ENCODE data around the gene CDKL1. TPM values are rescaled to one million over a fixed set of nuclear protein-coding genes. Genes with fewer than 3 reads are reported as not detected.

The CDKL1 gene
- total RNA-seq, 2 donors from 2014 or later = 16.2 to 36.2 TPM

DNA sequence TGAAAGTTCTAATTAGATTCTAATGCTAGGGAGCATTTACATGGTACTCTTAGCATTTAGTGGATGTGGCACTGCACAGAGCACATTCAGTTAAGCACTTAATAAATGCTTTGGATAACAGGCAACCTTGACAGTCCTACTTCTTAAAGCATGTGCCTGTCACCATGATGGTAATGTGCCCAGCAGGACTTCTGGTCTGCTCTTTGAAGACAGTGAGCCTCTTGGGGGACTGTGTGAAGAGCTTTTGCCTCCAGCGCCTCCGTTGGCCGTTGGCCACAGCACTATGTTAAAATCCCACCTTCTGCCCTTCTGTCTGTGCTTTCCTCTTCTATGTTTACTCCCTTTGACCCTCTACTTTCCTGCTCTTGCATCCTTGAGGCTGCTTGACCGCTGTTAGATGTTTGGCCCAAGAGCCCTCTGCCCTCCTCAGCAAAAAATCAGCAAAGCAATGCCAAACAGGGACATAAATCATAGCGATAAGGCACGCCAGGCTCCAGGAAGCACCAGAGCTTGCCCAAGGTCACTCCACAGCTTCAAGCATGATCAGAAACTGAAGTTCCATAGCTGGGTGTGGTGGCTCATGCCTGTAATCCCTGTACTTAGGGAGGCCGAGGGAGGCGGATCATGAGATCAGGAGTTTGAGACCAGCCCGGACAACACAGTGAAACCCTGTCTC is 8.3 kb downstream of the CDKL1 start:
- intact Hi-C loops (cut with DNase I) = no loop called here
- no peak for TF ChIP-seq CTCF (IDR thresholded peaks at IDR 0.05)
- Histone ChIP-seq H3K9ac (ENCODE audit: low read depth in 2 of 2, low read length in 2 of 2) (peak overlapping the region in 1 of 2 donors; percentile 32), H3K4me1 (no peaks in the 10 kb centered on the region), H3K27ac (peak overlapping the region; percentile 41), H3K36me3 (no peaks in the 10 kb centered on the region), H3K27me3 (no peaks in the 10 kb centered on the region), H3K9me3 (no peaks in the 10 kb centered on the region), H3K4me3 (no peak overlapping the region)
- peak; percentile 83 for DNase-seq

DNA sequence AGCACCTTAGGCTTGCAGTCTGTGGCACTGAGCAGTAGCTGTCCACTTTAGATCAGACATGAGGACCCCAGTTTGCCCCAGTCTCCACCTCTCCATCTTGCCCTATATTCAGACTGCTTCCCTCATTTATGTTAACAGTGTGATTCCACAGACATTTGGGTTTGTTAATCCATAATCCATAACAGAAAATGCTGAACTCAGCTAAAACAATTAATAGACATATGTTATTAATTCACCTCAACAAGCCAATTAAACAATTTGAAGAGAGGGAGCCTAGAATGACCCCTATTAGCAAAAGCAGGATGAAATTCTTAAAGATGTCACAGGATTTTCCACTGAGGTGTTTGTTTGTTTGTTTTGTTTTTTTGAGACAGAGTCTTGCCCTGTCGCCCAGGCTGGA is 9.1 kb downstream of the CDKL1 start:
- DNase-seq = no peak
- Histone ChIP-seq H3K9me3 (no peaks in the 10 kb centered on the region), H3K27ac (no peak overlapping the region), H3K9ac (ENCODE audit: low read depth in 2 of 2, low read length in 2 of 2) (no peak overlapping the region), H3K36me3 (no peaks in the 10 kb centered on the region), H3K27me3 (no peaks in the 10 kb centered on the region), H3K4me1 (no peaks in the 10 kb centered on the region), H3K4me3 (no peak overlapping the region)
- intact Hi-C loops (cut with DNase I) = no loop called here
- TF ChIP-seq CTCF (IDR thresholded peaks at IDR 0.05) = no peak

DNA sequence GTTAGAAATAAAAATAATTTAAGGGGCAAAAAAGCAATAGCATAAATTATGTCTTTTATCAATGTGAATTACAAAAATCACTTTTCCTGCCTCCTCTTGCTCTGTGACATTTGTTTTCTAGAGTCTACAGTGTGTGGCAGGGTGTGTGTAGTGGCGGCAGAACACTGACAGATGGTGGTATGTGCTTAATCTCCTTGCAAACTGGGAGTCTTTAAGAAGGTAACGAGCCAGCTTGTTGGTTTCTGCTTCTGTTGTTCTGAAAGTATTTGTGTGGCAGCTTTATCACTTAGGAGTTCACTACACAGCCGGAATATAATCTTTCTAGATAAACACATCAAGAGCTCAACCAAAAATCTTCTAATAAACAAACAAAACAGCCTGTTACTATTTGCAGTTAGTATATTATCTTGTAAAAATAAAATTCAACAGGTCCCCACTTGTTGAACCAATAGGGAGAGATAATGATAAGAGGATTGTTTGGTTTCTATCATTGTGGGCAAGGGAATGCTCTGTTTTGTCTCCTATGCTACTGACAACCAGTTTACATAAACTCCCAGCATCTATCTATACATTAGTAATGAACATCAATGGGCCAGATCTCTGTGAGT is 13.0 kb downstream of the CDKL1 start:
- no peak for DNase-seq
- no peak overlapping the region for H3K27ac ChIP-seq
- intact Hi-C loops (cut with DNase I) = no loop called here
- no peak overlapping the region for H3K9ac ChIP-seq (ENCODE audit: low read depth in 2 of 2, low read length in 2 of 2)
- no peak overlapping the region for H3K4me3 ChIP-seq
- H3K4me1 ChIP-seq = no peaks in the 10 kb centered on the region
- H3K36me3 ChIP-seq = no peaks in the 10 kb centered on the region
- no peak for TF ChIP-seq CTCF (IDR thresholded peaks at IDR 0.05)
- no peaks in the 10 kb centered on the region for H3K27me3 ChIP-seq
- no peaks in the 10 kb centered on the region for H3K9me3 ChIP-seq

- no peaks in the 10 kb centered on the region for H3K36me3 ChIP-seq
- TF ChIP-seq CTCF (IDR thresholded peaks at IDR 0.05) = no peak
- H3K4me1 ChIP-seq = no peaks in the 10 kb centered on the region
- H3K9ac ChIP-seq (ENCODE audit: low read depth in 2 of 2, low read length in 2 of 2) = no peak overlapping the region
- H3K9me3 ChIP-seq = no peaks in the 10 kb centered on the region
- H3K27me3 ChIP-seq = no peaks in the 10 kb centered on the region
- no peak overlapping the region for H3K27ac ChIP-seq
- no peak overlapping the region for H3K4me3 ChIP-seq
- no peak for DNase-seq
- intact Hi-C loops (cut with DNase I) = no loop called here
These were observed 14.8 kb downstream of the CDKL1 start for GRCh38 chr14:50381823-50382287.

DNA sequence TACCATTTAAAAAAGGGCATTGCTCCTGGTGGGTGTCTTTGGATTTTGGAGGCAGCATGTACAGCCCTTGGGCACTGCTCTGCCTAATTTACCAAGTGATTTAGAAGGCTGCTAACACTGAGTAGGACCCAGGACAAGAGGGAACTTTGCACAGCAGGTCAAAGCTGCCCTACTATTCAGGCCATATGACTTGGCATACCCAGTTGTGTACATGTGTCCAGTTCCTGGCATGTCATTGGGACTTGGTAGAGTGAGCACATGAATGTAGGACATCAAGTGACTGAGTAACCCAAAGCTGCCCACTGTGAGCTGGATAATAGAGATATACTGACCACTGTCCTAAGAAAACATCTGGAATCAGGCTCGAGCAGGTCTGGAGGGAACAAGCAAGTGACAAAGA is 15.7 kb downstream of the CDKL1 start:
- H3K4me3 ChIP-seq = no peak overlapping the region
- DNase-seq = no peak
- H3K9ac ChIP-seq (ENCODE audit: low read depth in 2 of 2, low read length in 2 of 2) = no peak overlapping the region
- H3K4me1 ChIP-seq = no peaks in the 10 kb centered on the region
- no peak for TF ChIP-seq CTCF (IDR thresholded peaks at IDR 0.05)
- no peaks in the 10 kb centered on the region for H3K9me3 ChIP-seq
- no peak overlapping the region for H3K27ac ChIP-seq
- no peaks in the 10 kb centered on the region for H3K27me3 ChIP-seq
- H3K36me3 ChIP-seq = no peaks in the 10 kb centered on the region
- intact Hi-C loops (cut with DNase I) = no loop called here

All from colonic mucosa (tissue), 4 donors.